HG03378 (cell line): ENCODE measurements around the gene EEF1AKMT2.
A peak's percentile ranks its signal among the peaks of the same experiment; 100 is the strongest.

ENCODE experiments used
- ATAC-seq: cut with Tn5 transposase; IDR thresholded peaks from one replicate; pipeline ENCODE4 v1.9.1; 2021; ENCODE audit warnings: mild to moderate bottlenecking, moderate library complexity; ENCODE audit not compliant: unreplicated experiment

EEF1AKMT2 gene

GRCh38 chr10:124739119-124739921, 52.4 kb downstream of the EEF1AKMT2 start:
- ATAC-seq, result no peak

DNA sequence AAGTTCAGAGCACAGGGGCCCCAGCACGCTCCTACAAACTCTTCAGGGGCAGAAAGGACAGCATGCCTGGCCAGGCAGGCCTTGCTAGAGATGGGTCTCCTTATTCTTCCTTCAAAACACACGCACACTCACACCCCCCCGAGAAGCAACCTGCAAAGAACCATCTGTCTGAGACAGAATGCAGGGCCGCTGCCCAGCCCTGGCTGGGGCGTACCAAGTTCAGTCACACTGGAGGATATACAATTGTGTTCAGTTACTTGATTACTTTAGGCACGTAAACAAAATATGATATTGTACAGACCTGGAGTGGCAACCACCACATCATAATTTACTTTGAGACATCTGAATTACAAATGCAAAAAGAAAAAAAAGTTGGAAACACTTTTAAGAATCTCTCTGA, 53.2 kb downstream of the EEF1AKMT2 start:
- ATAC-seq, result no peak

DNA sequence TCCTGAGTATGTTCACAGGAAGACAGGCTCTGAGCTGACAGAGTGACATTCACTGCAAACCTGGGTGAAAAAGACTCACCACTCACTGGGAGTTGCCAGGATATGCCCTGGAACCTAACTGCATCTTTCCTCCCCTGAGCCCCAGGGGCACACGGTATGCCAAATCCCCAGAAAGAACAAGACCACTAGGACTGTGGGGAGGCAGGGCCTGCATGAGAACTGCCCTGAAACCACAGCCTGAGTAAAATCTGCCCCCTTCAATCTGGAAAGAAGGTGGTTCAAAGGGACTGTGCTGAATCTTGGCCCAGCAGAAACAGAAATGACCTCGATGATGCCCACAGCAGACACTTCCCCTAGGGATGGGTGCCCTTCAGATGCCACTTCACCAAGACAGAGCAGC, 54.0 kb downstream of the EEF1AKMT2 start:
- no peak for ATAC-seq

DNA sequence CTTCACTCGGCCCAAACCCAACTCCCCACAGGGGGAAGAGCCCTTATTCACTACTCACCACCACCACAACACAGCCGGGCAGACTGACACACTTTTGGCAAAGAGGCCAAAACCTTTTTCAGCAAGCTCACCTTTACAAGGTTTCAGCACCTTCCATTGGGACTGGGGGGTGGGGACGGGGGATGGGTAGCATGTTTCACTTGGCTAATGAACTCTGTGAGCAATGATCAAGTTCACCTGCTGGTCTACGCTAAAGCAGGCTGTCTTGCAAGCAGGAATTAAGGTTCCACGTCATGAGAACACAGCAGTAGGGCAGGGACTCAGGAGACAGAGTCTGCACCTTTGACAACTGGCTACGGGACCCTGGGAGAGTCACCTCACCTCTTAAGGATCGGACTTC, 54.5 kb downstream of the EEF1AKMT2 start:
- no peak for ATAC-seq

GRCh38 chr10:124736491-124737136, 55.1 kb downstream of the EEF1AKMT2 start:
- ATAC-seq, result no peak

DNA sequence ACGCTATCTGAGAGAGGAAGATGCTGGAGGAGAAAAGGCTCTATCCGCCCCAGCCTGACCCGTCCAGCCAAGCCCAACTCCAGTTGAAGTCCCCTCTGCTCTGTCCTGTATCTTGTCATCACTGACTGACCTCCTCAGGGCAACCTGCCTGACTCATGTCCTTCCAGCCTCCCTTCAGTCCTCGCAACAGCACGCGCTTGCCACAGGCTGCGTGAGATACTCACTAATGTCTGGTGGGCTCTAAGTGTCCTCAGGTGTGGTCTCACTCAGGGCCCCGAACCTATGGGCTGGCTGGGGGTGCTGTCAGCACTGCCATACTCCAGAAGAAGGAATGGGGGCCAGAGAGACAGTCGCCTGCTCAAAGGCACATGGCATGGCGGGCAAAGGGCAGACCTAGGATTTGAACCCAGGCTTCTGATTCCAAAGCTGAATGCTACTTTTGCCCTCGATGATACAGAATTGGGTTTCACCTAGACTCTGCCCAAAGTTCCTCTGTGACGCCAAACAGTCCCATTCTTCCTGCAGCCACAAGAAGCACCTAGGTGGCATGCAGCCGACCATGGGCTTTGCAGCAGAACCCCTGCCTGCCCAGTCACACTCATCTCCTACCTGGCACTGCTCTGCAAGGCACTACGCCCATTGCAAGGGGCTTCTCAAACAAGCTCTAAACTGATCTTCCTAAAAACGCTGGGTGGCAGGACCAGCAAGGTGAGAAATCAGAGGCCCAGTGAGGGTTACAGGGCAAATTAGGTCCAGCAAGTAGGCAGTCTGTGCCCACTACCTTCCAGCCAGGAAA, 56.0 kb downstream of the EEF1AKMT2 start:
- ATAC-seq, result no peak

GRCh38 chr10:124734311-124735166, 57.1 kb downstream of the EEF1AKMT2 start:
- no peak for ATAC-seq

GRCh38 chr10:124733571-124734245, 58.0 kb downstream of the EEF1AKMT2 start:
- ATAC-seq, result no peak

- peak; percentile 56 for ATAC-seq
These were observed 58.6 kb downstream of the EEF1AKMT2 start for GRCh38 chr10:124732931-124733570.

DNA sequence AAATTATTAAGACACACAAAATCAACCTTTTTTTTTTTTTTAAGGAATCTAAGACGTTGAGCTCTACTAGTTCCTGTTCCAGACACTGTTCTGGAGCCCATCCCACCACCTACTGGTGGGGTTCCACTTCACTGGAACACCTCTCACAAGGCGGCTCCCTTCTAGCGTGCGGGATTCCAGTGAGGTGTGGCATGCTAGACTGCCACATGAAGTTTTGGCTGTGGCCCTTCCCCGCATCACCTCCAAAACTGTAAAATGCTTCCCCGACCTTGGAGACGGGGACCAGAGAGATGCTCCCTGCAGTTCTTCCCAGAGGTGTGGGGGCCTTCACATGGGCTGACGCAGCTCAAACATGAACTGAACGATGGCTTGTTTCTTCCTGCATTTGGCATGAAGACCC, 60.1 kb downstream of the EEF1AKMT2 start:
- ATAC-seq, result no peak

- ATAC-seq, result no peak
These were observed 60.9 kb downstream of the EEF1AKMT2 start for GRCh38 chr10:124730790-124731189.

DNA sequence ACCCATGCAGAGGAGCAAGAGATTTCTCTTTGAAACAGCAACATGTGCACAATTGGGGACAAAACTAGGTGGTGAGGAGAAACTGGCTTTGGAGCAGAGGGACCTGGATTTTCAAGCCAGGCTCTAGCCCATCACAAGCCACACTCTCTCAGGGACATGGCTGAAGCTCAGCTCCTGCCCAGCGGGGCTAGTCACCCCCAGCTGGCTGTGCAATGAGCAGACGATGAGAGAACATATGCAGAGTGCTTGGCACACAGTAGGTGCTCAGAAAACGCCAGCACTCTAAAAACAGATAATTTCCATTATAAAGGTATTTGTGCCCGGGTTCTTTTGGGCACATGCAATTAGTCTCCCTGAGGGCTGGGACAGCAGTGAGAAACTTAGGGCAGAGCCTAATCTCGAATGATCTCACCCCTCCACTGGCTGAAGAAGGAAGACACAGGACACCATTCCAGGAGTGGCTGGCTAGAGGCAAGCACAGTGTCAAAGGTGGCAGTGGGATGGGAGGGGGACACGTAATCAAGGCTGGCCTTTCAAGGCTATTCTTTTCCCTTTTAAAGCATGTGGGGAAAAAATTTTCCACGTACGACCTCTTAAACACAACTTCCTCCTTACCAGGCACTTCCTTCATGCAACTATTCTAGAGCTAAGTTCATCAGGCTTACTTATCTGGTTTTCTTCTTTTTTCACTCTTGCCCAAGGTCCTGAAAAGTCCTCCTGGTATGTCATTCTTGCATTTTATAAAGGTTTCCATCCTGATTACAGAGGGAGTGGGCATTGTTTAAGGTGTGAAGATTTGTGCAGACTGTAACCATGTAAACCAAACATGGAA, 62.6 kb downstream of the EEF1AKMT2 start:
- ATAC-seq, result no peak

- ATAC-seq, result no peak
These were observed 63.4 kb downstream of the EEF1AKMT2 start for GRCh38 chr10:124728071-124728829.

DNA sequence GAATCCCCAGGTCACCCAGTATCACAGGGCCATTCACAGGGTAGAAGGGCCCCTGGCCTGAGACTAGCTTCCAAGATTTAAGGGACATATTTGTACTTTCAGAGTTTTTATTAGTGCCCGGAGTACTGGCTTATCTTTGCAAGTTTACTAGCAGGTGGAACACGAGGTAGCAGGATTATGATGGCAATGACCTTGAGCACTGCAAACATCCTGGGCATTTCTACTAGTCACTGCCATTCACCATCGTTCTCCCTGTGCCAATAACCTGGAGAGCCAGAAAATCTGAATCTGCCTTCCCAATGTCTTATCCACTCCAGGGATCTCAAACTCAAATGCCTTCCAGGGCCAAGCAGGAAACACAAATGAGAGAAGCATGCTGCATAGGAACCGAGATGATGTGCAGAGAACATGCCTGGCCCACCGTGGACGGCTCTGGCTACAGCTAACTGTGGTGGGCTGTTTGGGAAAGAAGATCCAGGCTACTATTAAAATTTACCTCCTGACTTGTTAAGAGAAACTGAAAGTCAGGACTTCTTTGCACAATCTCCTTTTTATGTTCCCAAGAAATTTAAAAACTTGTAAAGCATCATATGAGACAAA, 64.2 kb downstream of the EEF1AKMT2 start:
- ATAC-seq, result no peak

GRCh38 chr10:124725791-124726190, 65.9 kb downstream of the EEF1AKMT2 start:
- ATAC-seq, result no peak

GRCh38 chr10:124725171-124725631, 66.5 kb downstream of the EEF1AKMT2 start:
- ATAC-seq, result no peak

DNA sequence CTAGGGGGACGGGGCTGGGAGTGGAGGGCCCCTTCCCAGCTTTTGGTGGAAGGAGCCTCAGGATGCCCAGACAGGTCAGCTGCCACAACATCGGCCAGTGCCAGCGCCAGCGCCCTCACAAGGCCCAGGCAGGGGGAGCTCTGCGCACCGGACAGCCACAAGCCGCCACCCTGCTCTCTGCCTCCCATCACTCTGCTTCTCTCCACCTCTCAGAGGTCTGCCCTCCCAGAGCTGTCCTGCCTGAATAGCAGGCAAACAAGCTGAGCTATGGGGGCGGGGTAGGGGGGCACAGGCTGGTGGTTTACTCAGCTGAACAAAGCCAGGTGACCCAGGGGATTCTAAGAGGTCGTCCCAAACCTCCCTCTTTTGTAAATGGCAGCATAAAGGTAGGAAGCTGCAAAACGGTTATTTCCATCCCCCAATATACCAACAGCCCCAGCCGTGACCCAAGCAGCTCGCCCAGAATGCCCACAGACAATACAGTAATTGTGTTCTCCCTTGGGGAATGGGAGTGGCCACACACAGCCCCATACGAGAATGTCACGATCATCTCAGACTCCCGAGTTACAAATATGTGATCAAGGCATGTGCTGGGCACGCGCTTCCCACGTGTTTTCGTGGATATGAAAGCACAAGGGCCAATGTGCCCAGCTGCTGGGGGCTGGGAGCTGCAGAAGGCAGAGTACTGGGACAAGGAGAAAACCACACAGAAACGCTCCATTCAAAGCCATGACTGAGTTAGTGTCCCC, 67.2 kb downstream of the EEF1AKMT2 start:
- no peak for ATAC-seq
